ENCODE measurements around the gene ZNF735.
"Not testable (repeated sequence)": the region's sequence is repeated elsewhere in the genome, so short reads cannot be mapped to it uniquely, and the experiment has no call there.

ZNF735 gene

DNA sequence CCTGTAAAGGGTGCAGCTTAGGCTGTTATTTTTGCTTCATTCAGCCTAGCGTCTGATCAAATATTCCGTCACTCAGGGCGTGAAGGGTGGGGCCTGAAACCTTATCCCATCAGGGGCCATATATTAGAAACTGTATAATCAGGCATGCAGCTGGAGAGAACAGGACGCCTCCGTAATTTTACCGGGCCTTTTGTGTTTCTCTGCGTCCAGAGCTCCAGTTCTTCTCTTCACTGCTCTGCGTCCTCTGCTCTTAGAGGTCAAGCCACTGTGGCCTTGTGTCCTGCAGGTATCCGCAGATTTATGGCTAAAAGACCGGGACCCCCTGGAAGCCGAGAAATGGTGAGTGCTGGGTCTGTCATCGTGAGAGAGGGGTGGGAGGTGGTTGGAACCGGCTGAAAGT lies at the start of gene ZNF735:
TSS of gene ZNF735 (plus strand) at position 301 of the 400 bp plus-strand sequence. CDS start at position 301, 0 bp downstream.
- no peak for DNase-seq (ENCODE audit: low spot score)

DNA sequence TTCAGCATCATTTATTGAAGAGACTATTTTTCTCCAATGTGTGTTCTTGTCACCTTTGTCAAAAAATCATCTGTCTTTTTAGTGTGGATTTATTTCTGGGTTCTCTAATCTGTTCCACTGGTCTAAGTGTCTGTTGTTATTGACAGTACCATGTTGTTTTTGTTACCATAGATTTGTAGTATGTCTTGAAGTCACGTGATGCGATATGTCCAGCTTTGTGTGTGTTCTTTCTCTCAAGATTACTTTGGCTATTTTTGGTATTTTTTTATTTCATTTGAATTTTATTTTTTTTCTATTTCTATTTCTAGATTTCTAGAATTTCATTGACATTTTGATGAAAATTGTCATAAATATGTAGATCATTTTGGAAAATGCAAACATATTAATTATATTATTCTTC lies 36.0 kb upstream of the ZNF735 start:
- DNase-seq (ENCODE audit: low spot score), result not testable (repeated sequence)

DNA sequence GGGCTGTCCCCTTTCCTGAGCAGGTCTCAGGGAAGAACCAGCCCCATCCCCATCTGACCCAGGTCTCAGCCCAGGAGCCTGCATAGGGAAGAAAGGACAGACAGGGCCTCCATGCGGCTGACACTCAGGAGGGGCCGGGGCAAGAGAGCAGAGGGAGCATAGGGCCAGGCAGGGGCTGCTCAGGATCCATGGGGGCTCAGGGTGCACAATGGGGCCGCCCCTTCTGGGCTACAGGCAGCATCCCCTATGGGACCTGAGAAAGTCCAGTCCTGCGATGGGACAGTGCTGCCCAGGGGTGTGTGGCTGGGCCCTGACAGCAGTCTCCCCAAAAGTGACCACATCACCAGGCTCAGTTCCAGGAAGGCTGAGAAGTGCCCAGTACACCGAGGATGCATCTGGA lies 32.7 kb upstream of the ZNF735 start:
- no peak for DNase-seq (ENCODE audit: low spot score)

DNA sequence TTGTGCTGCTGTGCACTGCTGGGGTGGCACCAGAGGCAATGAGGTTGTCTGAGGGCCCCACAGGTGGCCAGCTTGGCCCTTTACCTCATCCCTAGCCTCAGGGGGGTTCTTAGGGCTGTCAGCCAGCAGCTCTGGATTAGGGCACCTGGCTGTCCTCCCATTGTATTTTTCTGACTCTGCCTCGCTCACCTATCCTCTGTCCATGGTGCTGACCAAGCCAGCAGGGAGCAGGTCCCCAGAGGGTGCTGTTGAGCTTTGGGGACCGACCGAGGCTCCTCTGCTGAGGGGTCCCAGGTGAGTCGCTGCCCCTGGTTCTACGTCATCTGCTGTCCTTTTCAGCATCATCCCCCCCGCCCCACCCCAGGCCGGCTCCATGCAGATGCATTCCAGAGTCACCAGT lies 32.1 kb upstream of the ZNF735 start:
- DNase-seq (ENCODE audit: low spot score), result no peak

DNA sequence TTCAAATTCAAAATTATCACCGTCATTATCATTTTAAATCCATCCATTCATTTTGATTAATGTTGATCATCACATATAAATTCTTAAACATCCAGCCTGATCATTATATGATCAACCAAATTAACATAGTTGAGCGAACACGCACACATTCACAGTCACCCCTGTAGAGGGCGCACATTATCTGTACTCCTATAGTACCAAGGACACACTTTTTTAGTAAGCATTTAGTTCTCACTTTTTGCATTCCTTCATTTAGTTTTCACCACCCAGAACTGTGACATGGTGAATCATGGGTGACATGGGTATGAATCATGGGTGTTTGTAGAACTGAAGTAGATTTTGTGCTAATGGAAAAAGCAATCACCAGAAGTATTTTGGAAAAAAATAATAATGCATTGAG lies 26.0 kb upstream of the ZNF735 start:
- DNase-seq (ENCODE audit: low spot score), result no peak

DNA sequence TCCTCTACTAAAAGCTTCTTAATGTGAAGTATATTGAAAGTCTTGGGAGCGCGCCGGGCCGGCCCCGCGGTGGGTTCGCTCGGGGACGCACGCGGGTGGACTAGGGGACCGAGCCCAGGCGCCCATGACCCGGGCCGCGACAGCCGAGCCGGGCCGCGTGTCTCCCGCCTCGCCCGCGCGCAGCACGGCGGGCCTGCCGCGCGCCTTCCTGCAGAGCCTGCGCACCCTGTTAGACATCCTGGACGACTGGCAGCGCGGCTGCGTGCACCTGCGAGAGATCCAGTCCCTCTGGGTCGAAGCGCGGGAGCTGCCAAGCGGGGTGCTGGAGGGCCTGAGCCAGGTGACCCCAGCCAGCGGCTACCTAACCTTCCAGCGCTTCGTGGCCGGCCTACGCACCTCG lies 25.4 kb upstream of the ZNF735 start:
- no peak for DNase-seq (ENCODE audit: low spot score)

DNA sequence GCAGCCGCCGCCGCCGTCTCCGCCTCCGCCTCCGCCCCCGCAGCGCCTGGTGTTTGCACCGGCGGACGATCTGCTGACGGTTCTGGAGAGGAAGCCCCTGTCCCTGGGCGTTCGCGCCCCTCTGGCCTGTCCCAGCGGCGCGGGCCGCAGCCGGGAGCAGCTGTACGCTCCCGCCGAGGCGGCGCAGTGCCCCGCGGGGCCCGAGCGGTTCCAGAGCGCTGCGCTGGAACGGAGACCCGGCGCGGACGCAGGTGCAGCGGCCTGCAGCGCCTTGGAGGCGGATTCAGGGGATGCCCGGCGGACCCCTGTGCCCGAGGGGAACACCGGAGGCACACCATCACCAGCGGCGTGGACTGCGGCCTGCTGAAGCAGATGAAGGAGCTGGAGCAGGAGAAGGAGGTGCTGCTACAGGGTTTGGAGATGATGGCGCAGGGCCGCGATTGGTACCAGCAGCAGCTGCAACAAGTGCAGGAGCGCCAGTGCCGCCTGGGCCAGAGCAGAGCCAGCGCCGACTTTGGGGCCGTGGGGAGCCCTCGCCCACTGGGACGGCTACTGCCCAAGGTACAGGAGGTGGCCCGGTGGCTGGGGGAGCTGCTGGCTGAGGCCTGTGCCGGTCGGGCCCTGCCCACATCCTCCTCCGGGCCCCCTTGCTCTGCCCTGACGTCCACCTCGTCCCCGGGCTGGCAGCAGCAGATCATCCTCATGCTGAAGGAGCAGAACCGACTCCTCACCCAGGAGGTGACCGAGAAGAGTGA lies 24.8 kb upstream of the ZNF735 start:
- DNase-seq (ENCODE audit: low spot score), result no peak

DNA sequence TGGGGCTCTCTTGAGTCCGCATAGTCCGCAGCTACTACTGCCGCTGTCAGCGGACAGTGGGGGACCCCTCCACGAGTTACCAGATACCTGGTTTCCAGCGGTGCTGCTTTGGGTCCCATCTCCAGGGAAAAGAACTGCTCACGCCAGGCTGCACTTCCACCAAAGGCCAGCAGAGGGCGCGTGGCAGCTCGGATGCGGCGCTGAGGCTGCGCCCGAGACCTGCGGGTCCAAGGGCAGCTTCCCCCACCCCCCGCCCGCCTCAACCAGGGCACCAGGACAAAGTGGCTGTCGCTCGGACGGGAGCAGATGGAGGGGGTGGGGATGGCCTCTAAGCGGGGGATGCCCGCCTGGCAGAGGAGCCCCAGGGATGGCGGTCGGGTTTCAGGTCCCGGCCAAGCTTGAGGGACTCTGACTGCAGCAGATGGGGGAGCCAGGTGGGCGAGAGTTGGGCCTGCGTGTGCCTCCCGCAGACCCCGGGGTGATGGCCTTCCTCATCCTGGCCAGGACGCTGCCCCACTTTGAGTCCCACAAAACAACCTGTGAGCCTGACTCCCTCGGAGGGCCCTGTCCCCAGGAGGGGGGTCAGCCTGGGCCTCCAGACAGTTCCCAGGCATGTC lies 23.8 kb upstream of the ZNF735 start:
- no peak for DNase-seq (ENCODE audit: low spot score)

DNA sequence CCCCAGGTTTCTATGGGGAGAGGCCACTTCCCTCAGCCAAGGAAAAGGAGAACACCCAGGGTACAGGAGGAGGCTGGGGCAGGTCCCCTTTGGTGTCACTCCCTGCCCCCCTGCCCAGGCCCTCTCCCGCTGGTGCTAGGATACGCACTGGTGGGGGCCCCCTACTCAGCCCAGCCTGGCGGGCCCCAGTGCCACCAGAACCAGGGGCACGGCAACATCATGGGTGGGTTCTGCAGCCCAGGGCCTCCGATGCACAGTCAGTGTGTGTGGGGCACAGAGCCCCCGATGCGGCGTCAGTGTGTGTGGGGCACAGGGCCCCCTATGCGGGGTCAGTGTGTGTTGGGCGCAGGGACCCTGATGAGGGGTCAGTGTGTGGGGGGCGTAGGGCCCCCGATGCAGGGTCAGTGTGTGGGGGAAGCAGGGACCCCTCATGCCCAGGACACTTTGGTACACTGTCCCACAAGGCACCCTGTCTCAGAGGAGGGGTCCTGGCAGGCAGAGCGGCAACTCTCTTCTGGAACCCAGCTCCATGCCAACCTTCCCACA lies 23.1 kb upstream of the ZNF735 start:
- DNase-seq (ENCODE audit: low spot score), result no peak

DNA sequence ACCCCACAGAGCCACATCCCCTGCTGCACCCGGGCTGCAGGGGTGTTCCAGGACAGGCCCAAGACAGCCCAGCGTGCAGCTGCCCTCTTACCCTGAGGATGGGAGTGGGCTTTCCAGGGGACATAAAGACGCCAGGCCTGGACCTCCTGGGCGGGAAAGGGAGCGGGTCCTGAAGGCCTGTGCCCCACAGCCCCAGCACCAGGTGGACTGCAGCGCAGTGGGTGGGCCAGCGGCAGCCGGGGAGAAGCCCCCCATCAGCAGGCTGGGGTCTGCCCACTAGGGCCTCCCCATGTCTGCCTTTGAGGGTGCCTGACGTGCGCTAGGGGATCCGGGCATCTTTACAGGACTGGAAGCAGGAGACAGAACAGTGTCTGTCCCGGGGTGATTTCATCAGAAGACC lies 22.6 kb upstream of the ZNF735 start:
- DNase-seq (ENCODE audit: low spot score), result no peak

DNA sequence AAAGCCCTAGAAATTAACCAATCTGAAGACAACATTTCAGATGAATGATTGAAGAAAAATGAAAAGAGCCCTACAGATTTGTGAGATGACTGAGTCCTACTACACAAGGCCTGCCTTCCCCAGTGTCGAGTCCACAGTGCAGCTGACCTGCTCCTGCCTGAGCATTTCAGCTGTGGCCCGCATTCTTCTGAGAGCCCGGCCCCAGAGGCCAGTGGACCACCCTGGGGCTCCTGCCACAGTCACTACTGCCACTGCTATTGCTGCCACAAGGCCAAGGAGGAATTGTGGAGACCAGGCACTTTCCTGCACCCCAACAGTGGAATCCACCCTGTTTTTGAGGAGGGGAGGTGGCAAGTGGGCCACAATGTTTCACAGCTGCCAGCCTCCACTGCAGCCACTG lies 19.6 kb upstream of the ZNF735 start:
- no peak for DNase-seq (ENCODE audit: low spot score)

DNA sequence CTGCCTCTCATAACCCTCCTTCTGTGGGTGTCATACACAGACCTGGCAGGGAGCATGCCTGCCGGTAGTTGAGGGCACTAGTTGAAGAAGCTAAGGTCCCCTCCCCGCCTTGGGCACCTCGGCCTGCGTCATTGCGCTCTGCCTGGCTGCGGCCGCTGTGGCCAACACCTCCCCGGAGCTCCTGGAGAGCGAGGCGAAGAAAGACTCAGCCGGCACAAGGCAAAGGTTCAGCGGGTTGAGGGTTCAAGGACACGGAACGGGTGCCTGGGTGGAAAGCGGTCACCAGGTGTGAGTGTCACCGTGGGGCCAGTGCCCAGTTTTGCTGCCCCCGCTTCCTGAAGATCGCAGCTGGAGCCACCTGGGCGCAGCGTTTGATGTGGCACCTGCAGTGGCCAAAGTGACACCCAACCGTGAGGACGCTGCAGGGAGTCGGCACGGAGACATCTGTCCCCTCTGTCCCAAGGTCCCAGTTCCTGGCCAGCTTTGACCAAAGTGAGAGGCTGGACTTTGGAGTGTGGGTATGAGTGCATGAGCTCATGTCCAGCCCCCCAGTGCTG lies 14.8 kb upstream of the ZNF735 start:
- DNase-seq (ENCODE audit: low spot score), result no peak

DNA sequence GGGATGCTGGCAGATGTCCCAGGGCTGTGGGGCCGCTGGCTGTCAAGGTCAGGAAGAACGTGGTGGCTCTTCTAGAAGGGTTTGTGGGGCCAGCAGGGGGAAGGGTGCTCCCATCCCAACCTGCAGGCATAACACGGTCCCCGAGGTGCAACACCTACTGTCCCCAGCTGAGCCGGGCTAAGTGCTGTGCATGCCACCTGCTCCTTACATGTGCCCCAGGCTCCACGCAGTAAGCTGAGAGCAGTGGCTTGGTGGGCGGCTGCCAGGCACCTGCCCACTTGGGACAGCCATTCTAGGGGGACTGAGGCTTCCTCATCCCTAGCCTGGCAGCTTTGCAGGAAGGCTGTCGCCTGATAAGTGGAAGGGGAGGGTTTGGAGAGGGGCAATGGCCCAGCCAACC lies 14.2 kb upstream of the ZNF735 start:
- DNase-seq (ENCODE audit: low spot score), result no peak

DNA sequence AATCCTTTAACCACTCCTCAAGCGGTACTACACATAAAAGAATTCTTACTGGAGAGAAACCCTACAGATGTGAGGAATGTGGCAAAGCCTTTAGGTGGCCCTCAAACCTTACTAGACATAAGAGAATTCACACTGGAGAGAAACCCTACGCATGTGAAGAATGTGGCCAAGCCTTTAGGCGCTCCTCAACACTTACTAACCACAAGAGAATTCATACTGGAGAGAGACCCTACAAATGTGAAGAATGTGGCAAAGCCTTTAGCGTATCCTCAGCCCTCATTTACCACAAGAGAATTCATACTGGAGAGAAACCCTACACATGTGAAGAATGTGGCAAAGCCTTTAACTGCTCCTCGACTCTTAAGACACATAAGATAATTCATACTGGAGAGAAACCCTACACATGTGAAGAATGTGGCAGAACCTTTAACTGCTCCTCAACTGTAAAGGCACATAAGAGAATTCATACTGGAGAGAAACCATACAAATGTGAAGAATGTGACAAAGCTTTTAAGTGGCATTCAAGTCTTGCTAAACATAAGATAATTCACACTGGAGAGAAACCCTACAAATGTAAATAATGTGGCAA lies 12.8 kb downstream of the ZNF735 start:
- DNase-seq (ENCODE audit: low spot score), result not testable (repeated sequence)

DNA sequence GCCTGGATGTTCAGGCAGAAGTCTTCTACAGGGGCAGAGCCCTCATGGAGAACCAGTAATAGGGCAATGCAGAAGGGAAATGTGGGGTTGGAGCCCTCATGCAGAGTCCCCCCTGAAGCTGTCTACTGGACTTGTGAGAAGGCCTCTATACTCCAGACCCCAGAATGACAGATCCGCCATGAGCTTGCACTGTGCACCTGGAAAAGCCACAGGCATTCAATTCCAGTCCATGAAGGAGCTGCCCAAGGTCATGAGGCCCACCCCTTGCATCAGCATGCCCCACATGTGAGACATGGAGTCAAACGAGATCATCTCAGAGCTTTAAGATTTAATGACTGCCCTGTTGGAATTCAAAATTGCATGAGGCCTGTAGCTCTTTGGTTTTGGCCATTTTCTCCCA lies 16.4 kb downstream of the ZNF735 start:
- no peak for DNase-seq (ENCODE audit: low spot score)

DNA sequence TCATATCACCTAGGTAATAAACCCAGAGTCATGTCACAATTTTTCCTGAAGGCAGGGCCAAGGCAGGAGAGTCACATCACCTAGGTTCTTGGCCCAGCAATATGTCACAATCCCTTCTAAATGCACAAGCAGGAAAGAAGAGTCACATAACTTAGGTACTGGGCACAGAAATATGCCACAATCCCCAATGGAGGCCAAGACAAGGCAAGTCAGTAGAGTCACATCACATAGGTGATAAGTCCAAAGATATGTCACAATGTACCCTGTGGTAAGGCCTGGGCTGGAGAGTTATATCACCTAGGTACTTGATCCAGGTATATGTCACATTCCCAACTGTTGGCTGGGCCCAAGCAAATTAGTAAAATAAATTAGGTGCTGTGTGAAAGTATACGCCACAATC lies 21.2 kb downstream of the ZNF735 start, which contains the start of gene ZNF679:
TSS of gene ZNF679 (plus strand) at position 301 of the 400 bp plus-strand sequence. CDS start 20,644 bp downstream, outside the sequence.
- not testable (repeated sequence) for DNase-seq (ENCODE audit: low spot score)

DNA sequence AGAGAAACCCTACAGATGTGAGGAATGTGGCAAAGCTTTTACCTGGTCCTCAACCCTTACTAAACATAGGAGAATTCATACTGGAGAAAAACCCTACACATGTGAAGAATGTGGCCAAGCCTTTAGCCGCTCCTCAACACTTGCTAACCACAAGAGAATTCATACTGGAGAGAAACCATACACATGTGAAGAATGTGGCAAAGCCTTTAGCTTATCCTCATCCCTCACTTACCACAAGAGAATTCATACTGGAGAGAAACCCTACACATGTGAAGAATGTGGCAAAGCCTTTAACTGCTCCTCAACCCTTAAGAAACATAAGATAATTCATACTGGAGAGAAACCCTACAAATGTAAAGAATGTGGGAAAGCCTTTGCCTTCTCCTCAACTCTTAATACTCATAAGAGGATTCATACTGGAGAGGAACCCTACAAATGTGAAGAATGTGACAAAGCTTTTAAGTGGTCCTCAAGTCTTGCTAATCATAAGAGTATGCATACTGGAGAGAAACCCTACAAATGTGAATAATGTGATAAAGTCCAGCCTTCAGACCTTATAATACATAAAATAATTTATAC lies 59.4 kb downstream of the ZNF735 start:
- DNase-seq (ENCODE audit: low spot score), result no peak

All from AG20443 (cell line).